Measurements from ENCODE around the gene SDR9C7.
"Not testable (repeated sequence)": the region's sequence is repeated elsewhere in the genome, so short reads cannot be mapped to it uniquely, and the experiment has no call there.

Gene SDR9C7

DNA sequence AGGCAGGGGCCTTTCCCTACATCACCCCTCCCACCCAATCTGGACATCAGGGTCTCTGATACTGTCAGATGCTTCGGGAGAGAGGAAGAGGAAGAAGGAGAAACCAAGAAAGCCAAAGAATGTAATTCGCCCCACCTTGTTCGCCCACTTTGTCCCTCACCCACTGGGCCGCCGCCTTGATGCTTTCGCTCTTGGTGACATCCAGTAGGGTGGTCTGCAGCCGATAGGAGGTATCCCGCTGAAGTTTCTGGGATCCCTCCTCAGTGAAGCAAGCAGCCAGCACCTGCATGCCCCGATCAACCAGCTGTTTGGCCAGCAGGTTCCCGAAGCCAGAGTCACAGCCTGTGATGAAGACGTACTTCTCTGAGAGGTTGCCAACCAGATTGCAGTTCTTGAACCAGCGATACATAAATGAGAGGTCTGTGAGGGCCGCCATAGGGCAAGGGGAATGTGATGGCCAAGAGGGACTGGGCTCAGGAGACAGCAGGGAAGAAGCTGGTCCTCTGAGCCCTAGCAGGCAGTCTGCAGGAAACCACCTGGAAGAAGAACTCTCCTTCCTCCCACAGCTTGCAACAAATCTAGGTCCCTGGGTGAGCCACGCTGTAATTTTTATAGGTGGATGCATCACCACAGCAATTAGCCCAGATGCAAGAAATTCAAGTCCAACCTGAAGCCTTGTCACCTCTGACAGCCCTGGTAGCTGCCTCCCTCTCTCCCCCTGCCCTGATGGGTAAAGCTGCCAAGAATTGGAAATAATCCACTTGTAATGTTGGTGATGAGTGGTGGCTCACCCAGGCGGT is at the start of gene SDR9C7:
Gene SDR9C7 (minus strand): TSS at position 583 of the 800 bp plus-strand sequence. CDS start 147 bp downstream, at position 436.
- no peak for DNase-seq

DNA sequence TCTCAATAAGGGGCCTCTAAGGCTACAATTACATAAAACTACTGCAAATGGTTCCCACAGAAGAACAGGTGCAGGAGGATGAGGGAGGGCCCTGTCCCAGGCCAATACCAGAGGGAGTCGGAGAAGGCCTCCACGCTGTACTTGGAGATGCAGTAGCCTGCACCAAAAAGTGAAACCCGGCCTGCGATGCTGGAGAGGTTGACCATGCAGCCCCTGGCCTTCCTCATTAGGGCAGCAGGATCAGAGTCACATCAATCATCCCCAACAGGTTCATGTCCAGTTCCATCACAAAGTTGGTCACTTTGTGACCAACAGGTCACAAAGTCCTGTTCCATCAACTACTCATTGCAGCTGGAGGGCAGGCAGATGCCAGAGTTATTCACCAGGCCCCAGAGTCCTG is 49.2 kb upstream of the SDR9C7 start:
- DNase-seq, result no peak

DNA sequence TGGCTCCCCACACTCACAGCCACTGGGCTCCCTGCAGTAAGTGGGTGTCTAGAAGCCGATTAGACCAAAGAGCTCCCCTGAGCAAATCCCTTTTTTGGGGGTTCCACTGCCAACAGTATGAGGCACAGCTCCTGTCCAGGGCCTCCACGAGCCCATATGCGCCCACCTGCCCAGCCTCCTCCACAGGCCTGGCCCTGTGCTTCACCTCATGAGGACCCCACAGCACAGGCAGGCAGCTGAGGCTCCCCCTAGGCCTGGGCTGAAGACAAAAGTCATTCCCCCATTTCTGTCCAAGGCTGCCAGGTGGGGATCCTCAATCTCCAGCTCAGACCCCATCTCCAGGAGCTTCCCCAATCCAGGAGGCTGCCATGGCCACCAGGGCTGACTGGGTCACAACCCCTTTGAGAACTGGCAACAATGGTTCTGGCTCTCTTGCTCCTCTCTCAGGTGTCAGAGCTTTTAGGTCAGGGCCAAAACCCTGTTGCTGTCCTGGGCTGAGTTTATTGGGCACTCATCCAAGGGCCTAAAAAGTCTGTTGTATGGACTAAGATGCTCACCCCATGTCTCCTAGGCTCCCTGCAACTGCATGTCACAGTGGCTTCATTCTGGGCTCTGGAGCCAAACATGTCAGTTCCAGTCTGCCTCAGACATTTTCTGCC is 48.5 kb upstream of the SDR9C7 start:
- not testable (repeated sequence) for DNase-seq

DNA sequence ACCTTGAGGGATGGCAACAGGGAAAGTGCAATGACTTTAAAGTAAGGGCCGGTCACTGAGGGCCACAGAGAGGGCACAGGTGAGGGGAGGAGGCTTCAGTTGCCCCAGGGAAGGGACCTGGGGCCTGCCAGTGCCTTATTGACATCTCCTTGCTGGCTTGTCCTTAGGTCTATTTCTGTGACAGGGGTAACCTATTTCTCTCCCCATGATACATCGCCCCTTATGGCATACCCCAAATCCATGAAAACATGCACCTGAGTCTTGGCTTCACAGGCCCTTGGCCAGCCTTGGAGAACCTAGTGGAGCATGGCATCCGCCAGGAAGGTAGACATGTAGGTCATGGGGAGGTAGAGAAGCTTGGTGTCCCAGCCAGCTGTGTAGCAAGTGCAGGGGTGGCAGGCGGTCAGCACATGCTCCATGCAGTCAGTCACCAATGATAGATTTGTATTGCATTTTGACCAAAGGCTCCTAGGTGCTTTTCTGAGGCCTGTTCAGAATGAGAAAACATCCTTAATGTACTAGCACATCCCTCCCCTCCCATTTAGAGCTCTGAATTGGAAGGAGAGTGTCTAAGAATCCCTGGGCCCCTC is 46.8 kb upstream of the SDR9C7 start:
- DNase-seq, result no peak

DNA sequence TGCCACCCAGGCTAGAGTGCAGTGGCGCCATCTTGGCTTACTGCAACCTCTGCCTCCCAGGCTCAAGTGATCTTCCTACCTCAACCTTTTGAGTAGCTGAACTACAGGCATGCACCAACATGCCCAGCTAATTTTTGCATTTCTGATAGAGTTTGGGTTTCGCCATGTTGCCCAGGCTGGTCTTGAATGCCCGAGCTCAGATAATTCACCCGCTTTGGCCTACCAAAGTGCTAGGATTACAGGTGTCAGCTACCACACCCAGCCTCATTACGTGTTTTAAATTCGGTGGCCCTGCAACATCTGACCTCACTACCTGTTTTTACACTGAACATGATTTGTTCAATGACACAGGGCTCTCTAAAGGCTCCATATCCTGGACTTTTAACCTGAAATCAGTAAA is 46.1 kb upstream of the SDR9C7 start:
- DNase-seq, result no peak

DNA sequence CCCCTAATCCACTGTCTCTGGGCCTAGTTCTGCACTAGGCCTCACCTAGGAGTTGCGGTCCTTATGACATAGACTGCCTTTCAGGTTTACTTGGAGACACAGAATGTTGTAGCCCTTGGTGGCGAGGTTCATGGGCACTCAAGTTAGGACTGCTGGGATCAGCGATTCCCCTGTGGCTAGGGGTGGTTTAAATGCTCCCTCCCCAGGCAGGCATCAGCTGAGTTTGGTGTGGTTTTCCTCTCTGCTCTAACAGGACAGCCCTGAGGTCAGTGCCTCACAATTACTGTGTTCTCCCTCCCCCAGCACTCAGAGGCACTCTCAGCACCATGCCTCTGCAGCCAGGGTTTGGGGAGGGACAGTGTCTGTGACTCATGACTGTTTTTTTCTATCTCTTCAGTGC is 45.4 kb upstream of the SDR9C7 start:
- DNase-seq, result no peak

DNA sequence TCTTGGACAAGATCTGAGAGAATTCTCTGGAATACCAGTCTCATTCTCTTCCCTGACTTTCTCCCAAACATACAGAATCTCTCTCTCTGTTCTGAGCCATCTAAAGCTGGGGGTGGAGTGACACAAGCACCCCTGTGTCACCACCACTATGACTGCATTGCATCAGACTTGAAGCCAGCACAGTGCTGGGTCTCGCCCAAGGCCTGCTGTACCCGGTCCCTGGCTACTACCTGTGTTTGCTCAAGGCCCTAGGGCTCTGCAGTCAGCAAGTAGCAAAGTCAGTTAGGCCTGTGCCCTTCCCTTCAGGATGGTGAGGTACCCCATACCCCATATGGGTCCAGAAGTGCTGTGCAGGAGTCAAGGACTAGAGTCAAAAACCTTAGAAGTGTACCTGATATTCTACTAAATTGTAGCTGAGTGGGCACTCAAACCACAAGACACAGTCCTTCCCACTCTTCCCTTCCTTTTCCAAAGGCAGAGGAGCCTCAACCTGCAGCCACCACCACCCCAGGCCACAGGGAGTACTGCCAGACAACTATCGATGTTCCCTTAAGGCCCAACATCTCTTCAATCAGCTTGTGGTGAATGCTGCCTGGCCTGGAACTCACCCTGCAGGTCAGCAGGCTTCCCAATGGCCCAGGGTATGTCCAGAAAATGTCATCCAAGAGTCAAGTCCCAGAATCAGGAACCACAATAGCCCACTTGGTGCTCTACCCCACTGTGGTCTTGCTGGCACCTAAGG is 44.4 kb upstream of the SDR9C7 start:
- no peak for DNase-seq

DNA sequence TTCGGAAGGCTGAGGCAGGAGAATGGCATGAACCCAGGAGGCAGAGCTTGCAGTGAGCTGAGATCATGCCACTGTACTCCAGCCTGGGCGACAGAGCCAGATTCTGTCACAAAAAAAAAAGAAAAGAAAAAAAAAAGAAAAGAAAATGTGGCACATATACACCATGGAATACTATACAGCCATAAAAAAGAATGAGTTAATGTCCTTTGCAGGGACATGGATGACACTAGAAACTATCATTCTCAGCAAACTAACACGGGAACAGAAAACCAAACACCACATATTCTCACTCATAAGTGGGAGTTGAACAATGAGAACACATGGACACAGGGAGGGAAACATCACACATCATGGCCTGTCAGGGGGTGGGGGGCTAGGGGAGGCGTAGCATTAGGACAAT is 43.2 kb upstream of the SDR9C7 start:
- not testable (repeated sequence) for DNase-seq

DNA sequence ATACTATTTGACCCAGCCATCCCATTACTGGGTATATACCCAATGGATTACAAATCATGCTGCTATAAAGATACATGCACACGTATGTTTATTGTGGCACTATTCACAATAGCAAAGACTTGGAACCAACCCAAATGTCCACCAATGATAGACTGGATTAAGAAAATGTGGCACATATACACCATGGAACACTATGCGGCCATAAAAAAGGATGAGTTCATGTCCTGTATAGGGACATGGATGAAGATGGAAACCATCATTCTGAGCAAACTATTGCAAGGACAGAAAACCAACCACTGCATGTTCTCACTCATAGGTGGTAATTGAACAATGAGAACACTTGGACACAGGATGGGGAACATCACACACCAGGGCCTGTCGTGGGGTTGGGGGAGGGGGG is 40.0 kb upstream of the SDR9C7 start:
- DNase-seq, result not testable (repeated sequence)

DNA sequence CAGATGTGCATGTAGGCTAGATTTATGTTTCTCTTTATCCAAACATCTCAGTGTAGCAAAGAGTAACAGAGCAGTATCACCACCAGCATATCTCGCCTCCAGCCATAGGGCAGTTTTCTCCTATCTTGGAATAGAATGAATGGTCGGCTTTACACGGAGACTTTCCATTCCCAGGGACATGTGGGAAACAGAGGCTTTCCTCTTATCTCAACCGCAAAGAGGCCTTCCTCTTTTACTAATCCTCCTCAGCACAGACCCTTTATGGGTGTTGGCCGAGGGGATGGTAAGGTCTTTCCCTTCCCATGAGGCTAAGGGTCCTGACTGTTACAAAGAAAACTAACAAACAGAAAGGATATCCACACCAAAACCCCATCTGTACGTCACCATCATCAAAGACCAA is 34.7 kb upstream of the SDR9C7 start:
- not testable (repeated sequence) for DNase-seq

DNA sequence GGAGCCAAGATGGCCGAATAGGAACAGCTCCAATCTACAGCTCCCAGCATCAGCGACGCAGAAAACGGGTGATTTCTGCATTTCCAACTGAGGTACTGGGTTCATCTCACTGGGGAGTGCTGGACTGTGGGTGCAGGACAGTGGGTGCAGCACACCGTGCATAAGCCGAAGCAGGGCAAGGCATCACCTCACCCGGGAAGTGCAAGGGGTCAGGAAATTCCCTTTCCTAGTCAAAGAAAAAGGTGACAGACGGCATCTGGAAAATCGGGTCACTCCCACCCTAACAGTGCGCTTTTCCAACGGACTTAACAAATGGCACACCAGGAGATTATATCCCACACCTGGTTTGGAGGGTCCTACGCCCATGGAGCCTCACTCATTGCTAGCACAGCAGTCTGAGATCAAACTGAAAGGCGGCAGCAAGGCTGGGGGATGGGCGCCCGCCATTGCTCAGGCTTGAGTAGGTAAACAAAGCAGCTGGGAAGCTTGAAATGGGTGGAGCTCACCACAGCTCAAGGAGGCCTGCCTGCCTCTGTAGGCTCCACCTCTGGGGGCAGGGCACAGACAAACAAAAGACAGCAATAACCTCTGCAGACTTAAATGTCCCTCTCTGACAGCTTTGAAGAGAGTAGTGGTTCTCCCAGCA is 31.9 kb upstream of the SDR9C7 start:
- not testable (repeated sequence) for DNase-seq

DNA sequence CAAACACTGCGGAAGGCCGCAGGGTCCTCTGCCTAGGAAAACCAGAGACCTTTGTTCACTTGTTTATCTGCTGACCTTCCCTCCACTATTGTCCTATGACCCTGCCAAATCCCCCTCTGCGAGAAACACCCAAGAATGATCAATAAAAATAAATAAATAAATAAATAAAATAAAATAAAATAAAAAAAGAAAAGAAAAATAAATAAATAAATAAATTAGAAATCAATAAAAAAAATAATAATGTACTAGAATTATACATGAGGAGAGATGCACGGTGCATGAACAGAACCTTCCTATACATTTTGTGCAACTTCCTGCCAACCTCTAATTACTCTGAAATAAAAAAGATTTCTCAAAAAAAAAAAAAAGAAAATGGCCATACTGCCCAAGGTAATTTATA is 30.9 kb upstream of the SDR9C7 start:
- not testable (repeated sequence) for DNase-seq

DNA sequence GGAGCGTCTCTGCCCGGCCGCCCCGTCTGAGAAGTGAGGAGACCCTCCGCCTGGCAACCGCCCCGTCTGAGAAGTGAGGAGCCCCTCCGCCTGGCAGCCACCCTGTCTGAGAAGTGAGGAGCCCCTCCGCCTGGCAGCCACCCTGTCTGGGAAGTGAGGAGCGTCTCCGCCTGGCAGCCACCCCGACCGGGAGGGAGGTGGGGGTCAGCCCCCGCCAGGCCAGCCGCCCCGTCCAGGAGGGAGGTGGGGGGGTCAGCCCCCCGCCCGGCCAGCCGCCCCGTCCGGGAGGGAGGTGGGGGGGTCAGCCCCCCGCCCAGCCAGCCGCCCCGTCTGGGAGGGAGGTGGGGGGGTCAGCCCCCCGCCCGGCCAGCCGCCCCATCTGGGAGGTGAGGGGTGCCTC is 29.3 kb upstream of the SDR9C7 start:
- DNase-seq, result not testable (repeated sequence)

DNA sequence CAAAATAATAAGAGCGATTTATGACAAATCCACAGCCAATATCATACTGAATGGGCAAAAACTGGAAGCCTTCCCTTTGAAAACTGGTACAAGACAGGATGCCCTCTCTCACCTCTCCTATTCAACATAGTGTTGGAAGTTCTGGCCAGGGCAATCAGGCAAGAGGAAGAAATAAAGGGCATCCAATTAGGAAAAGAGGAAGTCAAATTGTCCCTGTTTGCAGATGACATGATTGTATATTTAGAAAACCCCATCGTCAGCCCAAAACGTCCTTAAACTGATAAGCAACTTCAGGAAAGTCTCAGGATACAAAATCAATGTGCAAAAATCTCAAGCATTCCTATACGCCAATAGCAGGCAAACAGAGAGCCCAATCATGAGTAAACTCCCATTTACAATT is 28.0 kb upstream of the SDR9C7 start:
- DNase-seq, result not testable (repeated sequence)

DNA sequence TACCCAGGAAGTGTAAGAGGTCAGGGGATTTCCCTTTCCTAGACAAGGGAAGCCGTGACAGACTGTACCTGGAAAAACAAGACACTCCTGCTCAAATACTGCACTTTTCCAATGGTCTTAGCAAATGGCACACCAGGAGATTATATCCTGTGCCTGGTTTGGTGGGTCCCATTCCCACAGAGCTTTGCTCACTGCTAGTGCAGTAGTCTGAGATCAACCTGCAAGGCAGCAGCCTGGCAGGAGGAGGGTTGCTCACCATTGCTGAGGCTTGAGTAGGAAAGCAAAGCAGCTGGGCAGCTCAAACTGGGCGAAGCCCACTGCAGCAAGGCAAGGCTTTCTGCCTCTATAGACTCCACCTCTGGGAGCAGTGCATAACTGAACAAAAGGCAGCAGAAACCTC is 24.2 kb upstream of the SDR9C7 start:
- no peak for DNase-seq

DNA sequence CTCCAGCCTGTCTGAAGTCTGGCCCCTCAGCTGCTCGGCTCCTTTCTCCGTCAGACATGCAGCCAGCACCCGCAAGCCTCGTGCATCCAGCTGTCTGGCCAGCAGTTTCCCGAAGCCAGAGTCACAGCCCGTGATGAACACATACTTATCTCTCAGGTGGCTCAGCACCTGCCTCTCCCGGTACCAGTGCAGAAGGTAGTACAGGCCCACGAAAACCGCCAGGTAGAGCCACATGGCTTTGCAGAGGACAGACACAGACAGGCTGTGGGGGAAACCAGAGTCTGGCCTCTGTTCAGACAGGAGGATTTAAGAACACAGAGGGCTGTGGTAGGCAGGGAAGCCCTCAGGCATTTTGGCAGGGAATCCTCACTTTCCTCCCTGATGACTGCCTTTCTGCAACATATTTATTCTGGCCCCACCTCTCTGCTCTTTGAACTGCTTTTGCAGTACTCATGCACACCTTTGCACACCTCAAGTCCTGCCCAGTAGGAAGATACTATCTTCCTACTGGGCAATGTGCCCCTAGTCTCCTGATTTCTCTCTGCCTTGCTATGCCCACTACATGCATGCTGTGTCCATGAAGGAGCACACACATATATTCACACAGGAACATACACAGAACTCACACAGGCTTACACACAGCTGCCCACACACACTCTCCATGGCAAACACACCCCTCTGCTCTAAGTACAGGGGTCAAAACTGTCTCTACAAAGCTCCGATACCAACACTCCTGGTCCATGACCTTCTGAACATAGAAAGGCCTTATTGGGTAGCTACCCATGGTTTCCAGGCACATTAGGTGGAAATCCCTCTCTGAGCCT is 23.2 kb upstream of the SDR9C7 start, which contains the start of gene RDH16:
Gene RDH16 (minus strand): TSS at position 380 of the 824 bp plus-strand sequence. CDS start 146 bp downstream, at position 234.
- no peak for DNase-seq

DNA sequence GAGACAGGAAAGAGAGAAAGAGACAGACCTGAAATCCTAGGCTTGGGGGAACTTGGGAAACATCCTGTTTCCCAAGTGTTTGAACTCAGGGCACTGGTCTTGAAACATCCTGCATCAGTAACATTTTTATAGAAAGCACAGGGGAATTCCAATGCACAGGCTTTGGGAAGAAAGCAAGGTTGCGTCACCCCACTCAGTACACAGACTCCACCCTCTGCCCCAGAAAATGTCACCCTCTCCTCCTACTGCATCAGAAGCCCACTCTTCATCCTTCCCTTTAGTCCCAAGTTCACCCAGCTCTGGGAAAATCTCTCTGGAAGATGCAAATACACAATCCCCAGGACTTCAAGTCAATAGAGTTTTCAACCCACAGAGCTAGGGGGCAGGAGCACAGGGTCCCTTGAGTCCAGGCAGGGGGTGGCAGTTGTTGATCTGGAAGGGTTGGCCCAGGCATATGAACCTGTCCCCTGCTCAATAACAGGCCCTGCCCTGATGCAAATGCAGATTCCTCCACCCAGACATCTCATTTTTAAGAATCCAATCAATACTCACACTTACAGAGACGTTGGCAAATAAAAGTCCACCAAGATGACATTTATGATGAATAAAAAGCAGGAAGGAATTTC is 21.5 kb upstream of the SDR9C7 start:
- no peak for DNase-seq

DNA sequence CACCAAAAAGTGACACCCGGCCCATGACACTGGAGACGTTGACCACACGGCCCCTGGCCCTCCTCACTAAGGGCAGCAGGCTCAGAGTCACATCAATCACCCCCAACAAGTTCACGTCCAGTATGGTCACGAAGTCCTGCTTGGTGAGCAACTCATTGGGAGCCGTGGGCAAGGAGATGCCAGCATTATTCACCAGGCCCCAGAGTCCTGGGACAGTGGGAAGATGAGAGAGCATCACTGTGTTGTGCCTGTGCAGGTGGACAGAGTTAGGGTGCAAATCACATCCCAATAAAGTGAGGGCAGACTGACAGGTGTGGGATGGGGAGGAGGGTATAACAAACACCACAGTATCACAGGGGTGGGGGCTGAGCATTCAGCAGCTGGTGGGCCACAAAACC is 20.7 kb upstream of the SDR9C7 start:
- DNase-seq, result no peak

DNA sequence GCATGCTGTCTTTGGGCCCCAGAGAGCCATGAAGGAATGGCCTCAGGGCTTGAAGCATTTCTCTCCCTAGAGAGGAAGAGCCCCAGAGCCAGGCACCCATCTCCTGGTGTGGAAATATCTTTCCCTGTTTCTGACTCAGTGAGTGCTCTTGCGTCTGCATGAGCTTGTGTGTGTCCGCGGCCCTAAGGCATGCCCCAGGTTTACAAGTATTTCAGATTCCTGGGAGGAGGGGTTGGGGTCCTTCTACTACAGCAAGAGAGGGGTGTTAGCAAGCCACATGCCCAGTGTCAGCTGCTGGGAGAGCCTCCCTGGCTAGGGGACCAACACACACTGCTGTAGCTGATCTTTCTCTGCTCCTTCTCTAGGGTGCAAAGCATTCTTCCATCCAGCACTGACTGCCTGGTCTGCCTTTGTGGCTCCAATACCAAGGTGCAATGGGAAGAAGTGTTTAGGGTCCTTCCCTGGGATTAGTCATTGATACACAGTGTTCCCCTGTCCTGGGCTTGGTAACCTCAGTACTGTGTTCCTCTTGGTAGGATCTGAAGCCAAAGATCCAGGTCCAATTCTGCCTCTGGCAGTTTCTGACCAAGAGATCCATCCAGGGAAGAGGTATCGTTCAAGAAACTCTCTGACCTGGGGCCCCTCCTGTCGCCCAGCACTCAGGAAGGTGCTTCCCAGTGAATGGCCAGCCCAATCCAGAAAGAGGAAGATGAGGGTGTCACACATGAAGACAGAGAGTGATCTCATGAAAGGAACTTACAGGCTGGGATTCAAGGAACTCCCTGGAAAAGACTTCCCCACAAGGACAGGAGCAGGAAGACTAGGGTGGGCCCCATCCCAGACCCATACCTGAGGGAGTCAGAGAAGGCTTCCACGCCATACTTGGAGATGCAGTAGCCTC is 20.1 kb upstream of the SDR9C7 start:
- no peak for DNase-seq

DNA sequence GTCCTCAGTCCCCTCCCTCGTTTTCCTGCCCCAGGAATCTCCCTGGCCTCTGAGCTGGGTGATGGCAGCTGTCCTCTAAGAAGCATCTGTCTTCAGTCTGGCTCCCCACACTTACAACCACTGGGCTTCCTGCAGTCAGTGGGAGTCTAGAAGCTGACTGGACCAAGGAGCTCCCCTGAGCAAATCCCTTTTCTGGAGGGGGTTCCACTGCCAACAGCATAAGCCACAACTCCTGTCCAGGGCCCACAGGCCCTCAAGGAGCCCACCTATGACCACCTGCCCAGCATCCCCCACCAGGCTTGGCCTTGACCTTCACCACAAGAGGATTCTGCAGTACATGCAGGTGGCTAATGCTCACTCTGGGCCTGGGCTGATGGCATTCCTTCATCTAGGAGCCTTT is 19.1 kb upstream of the SDR9C7 start:
- DNase-seq, result no peak
